GM18951 (cell line): ENCODE measurements around the gene FOXJ1.

ENCODE experiments used
- POLR2A ChIP-seq: IDR thresholded peaks from 4 replicates; pipeline ENCODE4 v1.6.1; 2011; ENCODE audit warnings: mild to moderate bottlenecking; ENCODE audit not compliant: insufficient read length, insufficient read depth; ENCODE audit errors: extremely low read depth
- in situ Hi-C: fragments of 300-500 bp; cut with MboI; formaldehyde crosslinking; loops from one replicate; pipeline ENCODE4 v1.12.0; 2022; ENCODE audit warnings: low sequenced_read_pairs, mixed read lengths, inconsistent platforms; ENCODE audit not compliant: unreplicated experiment

The FOXJ1 gene

DNA sequence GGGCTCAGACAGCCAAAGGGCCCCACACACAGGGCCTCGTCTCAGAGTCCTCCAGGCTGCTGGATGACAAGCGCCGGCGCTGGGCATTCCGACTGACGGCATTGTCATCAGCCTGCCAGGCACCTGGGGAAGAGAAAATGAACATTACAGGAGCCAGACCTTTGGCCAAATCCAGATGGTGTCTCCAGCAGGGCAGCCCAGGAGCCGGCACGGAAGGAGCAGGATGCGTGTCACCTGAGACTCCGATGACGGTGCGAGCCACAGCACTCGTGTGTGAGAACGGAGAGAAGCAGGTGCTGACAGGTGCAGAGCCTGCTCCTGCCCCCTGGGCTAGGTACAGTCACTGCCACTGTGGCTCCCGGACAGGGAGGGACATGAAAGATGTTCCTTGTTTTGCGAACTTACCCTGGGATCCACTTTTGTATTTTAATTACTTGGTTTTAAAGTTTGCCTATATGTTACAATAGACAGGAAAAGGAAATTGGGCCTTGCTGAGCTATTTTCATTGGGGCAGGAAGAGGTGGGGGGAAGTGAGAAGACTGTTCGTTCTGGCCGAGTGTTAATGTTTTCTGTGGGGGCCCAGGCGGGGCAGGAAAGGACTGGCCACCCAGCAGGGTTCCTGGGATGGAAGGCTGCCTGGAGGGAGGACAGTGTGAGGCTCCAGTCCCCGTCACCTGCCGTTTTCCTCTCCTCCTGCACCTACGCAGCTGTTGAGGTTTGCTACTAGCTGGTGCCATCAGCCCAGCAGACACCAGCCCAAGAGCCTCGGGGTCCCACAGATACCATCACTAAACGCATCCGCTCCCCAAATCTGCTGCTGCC lies 4.4 kb upstream of the FOXJ1 start:
- in situ Hi-C loops, result no loop called here
- TF ChIP-seq POLR2A, result no peak

DNA sequence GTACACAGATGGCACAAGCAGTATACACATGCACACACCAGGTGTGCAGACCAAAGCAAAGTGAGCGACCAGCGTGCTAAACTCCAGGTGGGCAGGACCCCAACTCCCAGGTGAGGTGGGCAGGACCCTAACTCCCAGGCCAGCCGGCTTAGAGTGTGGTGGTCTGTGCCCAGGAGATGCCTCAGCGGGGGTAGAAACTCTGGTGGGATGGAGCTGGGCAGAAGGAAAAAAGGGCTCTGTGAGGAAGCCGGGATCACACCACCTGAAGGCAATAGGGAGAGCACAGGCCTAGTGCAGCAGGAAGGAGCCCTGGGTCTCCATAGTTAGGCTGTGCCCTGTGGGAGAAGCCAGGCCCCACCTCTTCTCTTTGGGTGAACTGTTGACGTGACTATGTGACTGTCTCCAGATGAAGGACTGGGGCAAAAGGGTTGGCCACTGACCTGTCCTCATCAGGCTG lies 1.6 kb upstream of the FOXJ1 start:
- TF ChIP-seq POLR2A, result no peak
- in situ Hi-C loops, result no loop called here

DNA sequence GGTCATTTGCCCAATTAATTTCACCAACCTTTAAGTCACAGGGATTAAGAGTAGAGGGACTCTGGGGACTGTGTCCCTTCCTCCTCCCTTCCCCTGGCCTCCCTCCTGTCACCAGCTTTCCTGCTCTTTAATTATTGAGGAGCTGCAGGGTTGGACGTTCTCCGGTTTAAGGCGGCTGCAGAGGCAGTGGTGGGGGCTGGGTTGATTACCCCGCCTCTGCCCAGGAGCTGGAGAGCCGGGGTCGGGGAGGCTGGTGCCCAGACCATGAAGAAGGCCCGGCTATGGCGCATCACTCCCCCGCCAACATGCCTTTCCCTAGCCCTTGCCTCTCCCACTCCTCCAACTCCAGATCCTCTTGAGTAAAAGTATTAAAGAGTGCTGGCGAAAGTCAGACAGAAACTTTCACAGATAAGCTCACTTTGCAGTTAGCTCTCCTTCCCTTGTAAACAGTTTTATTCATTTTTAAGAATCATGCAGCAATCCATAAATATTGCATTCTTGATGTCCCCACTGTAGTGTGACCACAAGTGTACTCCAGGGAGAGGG lies 1.1 kb upstream of the FOXJ1 start:
- no peak for TF ChIP-seq POLR2A

DNA sequence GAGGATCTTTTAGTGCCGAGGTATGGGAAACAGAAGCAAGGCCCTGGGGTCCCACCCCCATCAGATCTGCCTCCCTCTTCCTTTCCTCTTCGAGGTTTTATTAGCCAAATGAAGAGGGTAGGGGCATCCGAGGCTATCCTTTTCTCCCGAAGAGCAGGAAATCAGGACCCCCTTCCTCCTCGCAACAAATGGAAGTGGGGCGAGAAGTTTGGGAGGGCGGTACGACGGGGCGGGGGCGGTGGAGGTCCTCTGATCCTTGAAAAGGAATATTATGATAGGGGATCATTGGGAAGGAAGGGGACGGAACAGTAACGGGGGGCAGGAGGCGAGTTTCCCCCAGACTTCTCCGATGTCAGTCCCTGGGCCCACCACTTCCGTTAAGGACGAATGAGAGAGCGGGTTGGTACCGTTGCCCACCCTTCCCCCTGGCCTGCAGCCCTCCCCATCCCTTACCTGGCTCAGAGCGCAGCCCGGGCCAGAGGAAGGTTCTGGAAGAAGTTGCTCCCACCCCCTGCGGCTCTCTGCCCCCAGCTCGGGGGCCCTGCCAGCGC lies 309 bp downstream of the FOXJ1 start:
- TF ChIP-seq POLR2A, result no peak
- in situ Hi-C loops, result no loop called here

More for the DNA sequence above, 1.1 kb upstream of the FOXJ1 start:
- in situ Hi-C loops, result no loop called here

DNA sequence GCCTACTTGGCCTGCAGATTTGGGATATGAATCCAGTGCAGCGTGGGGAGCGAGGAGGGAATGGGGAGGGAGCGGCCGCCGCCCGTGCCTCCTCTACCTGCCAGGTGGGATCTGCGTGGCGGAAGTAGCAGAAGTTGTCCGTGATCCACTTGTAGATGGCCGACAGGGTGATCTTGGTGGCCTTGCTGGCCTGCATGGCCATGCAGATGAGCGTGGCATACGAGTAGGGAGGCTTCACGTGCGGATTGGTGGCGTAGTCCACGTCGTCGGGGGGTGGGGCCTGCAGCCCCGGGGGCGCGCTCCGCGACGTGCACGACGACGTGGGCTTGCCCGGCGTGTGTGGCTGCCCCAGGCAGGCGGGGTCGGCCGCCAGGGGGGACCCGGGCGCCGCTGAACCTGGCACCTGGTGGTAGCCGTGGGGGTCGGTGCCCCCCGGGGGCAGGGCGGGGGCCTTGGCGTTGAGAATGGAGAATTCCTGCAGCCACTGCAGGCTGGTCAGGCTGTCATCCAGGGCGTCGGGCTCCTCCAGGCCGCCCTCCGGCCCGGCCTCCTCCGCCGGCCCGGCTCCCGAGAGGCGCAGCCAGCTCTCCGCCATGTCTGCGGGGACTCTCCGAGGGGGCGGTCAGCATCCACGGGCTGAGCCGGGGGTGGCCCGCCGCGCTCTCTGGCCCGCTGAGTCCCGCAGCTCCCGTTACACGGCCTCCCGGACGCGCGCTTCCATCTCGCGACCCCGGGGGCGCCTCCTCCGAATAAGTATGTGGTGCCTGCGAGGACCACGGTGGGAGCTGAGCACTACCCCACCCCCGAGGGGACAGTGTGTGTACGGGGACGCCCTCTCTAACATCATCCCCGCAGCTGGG lies 1.0 kb downstream of the FOXJ1 start:
- TF ChIP-seq POLR2A, result no peak
- in situ Hi-C loops, result no loop called here

DNA sequence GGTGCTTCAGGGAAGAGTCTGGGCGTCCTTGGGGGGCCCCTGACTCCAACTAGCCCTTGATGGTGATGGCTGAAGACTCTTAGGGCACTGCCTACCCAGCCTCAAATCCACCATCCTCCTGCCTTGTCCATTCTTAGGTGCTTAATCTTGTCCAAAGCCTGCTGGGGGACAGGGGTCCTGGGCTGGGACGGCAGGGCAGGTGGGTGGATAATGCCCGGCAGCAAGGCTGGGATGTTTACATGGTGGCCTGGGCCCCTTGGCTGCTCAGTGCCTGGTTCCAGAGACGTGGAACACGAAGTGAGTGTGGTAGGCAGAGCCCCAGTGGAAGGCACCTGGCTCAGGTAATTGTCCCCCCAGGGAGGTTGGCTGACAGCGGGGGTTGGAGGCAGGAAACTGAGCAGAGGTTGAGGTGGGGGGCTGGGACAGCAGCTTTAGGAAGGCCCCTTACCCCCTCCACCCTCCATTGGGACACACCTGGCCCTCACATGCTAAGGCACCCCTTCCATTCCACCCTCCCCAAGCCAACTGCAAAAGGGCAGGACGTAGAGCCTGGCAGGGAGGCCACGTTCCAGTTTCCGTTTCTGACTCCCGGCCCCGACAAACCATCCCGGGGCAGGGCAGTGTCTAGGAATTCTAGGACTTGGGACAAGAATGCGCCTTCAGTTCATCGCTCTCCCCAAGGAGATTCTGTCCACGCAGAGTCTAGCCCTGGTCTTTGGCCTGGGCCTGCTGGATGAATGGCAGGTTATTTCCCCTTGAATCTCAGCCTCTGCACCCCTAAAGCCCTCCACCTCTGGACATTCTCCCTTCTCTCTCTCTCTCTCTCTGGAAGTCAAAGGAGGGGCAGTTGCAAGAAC lies 1.9 kb downstream of the FOXJ1 start:
- in situ Hi-C loops, result no loop called here
- no peak for TF ChIP-seq POLR2A

DNA sequence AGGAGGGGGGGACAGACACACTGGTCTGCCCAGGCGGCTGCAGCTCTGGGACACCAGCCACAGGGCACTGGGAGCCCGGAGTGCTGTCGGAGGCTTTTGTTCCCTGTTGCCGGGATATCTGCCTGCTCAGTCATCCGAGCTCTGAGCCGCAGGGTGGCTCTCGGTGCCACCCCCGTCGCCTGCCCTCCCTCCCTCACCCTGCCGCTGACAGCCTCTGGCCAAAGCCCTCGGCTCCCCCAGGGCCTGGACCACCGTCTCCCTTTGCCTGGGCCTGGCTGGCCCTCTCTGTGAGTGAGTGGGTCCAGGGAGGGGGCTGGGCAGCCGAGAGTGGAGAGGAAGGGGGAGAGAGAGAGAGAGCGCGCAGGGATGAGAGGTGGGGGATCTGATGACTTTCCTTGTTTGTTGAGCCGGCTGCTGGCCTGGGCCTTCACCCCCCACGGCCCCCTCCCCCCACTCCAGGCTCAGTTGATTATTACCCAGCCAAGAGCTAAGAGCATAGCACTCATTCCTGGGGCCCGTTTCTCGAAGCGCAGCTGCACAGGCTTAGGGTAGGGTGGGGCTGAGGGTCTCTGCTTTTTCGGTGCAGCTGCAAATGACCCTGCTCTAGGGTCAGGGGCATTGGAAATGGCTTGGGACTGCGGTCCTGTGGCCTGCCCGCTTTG lies 2.7 kb downstream of the FOXJ1 start:
- in situ Hi-C loops, result no loop called here
- no peak for TF ChIP-seq POLR2A

DNA sequence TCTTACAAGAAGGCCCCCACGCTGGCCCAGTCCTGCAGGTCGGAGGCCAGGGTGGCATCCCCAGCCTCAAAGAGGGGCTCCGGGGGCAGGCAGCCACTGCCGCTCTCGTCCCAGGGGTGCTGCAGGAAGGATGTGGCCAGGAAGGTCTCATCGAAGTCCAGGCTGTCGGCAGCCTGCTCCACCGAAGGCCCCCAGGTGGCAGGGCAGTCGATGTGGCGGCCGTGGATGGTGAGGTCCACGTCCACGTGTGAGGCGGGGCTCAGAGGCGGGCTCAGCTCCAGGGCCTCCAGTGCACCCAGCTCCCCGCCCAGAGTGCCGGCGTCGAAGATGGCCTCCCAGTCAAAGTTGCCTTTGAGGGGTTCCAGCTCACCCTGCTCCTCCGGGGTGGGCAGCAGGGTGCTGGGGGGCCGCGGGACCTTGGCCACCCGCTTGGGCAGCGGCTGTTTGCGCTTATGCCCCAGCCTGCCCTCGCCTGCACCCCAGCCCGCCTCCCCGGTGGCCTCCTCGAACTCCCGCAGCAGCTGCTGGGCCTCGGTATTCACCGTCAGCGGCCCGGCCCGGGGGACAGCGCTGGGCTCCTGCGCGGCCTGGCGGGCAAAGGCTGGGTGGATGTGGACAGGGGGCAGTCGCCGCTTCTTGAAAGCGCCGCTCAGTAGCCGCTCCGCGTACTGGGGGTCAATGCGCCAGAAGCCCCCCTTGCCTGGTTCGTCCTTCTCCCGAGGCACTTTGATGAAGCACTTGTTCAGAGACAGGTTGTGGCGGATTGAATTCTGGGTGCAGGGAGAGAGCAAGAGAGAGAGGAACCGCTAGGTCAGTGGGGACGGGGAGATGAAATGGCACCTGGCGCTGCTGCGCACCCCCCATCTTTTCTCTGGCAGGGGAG lies 3.5 kb downstream of the FOXJ1 start:
- in situ Hi-C loops, result no loop called here
- no peak for TF ChIP-seq POLR2A

DNA sequence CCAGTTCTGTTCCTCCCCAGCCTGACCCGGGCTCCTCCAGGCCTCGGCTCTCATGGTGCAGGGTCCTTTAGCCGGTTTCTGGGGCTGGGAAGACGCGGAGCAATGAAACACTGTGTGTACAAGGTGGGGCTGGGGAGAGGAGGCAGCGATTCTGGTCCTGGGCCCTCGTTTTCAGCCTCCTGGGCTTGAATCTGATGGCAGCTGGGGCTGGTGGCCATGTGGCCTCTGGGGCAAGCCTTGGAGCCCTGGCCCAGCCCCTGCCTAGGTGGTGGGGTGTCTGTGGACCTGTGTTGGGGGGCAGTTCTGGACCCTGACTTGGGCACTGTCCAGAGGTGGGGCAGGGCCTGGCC lies 4.1 kb downstream of the FOXJ1 start:
- in situ Hi-C loops, result no loop called here
- TF ChIP-seq POLR2A, result no peak

DNA sequence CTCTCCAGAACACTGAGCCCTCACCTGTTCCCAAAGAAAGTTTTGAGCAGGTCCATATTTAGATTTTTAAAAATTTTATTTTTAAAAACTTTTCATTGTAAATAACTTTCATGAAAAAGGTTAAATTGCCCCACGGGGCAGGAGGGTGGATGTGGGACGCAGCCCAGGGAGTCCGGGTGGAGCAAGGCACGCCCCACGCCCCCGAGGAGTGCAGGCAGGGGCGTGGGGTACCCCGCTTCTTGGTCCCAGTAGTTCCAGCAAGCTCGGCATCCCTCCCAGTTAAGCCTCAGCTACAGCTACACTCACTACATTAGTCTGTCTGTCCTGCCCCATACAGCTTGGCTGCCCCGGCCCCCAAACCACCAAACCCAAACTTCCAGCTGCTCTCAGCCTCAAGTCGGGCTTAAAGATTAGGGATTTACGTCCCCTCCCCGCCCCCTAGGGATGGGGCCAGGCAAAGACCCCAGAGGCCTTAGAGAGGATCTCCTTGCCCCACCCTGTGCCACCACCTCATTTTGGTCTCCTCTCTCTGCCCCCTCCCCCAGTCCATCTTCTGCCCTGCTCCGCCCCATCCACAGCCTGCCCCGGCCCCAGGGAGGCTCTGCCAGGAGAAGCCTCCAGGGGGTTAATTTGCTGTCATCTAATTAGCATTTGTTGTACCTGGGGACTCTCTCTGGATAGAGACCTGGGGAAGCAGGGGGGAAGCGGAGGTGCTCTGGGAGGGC lies 4.6 kb downstream of the FOXJ1 start:
- no peak for TF ChIP-seq POLR2A

DNA sequence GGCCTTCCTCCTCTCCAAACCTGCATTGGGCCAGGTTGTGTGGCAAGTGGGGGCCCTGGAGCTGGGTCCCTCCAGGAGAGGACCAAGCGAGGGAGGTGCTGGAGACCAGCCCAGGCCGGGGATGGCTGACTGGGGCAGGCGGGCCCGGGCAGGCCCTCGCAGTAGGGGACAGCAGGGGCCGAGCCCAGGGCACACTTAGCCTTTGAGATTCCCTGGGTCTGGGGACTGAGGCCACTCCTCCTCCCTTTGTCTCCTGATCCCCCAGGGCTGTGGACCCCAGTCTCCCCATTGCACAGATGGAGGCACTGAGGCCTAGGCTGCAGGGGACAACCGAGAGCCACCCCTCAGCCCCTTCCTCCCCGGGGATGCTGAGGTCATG lies 5.2 kb downstream of the FOXJ1 start:
- in situ Hi-C loops, result no loop called here

More for the DNA sequence above, 4.6 kb downstream of the FOXJ1 start:
- in situ Hi-C loops, result no loop called here

More for the DNA sequence above, 5.2 kb downstream of the FOXJ1 start:
- no peak for TF ChIP-seq POLR2A
